Measurements from ENCODE around the gene TTC21A. TPM values are rescaled to one million over a fixed set of nuclear protein-coding genes. Genes with fewer than 3 reads are reported as not detected.

The TTC21A gene
- total and polyA plus RNA-seq, 8 donors = 3.1 to 31.3 (median 6.1) TPM

DNA sequence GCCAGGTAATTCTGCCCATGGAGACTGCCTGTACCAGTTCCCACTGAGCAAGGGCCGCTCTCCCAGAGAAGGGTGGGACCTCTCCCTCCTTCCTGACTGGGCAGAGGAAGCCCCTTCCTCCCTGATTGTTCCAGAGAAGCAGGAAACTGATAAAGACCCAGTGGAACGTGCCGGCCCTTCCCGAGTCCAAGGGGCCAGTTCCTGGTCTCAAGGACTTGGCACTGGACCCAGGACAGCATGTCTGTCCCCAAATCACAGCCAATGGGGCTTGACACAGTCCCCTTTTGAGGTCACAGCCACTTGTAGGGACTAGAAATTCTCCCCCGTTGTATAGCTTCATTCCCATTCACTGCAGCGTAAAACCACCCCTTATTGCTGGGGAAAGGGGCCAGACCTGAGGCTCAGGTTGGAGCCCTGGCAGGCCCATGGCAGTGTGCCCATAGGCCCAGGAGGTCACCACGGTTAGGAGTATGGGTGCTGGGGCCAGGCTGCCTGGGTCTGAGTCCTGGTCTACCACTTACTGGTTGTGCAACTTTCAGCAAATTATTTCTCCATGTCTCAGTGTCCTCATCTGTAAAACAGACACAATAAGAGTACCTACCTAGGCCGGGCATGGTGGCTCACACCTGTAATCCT lies 27.8 kb downstream of the TTC21A start:
- intact Hi-C loops (cut with DNase I) = no loop called here
- DNase-seq (peak in 2 of 6 donors; percentile 38 to 42), ATAC-seq (no peak), FAIRE-seq (no peak)
- Histone ChIP-seq H3K4me3 (no peak overlapping the region), H3K4me1 (peaks cover 0 to 4% (median under 1%) of the 10 kb centered on the region in 3 donors), H3K36me3 (no peaks in the 10 kb centered on the region), H3K27me3 (no peaks in the 10 kb centered on the region), H3K9me3 (no peaks in the 10 kb centered on the region), H3K27ac (no peak overlapping the region)
- 56 to 57% methylated on average over 8 of the region's 8 CpGs for WGBS, 2 donors
- TF ChIP-seq, protein P1, sequence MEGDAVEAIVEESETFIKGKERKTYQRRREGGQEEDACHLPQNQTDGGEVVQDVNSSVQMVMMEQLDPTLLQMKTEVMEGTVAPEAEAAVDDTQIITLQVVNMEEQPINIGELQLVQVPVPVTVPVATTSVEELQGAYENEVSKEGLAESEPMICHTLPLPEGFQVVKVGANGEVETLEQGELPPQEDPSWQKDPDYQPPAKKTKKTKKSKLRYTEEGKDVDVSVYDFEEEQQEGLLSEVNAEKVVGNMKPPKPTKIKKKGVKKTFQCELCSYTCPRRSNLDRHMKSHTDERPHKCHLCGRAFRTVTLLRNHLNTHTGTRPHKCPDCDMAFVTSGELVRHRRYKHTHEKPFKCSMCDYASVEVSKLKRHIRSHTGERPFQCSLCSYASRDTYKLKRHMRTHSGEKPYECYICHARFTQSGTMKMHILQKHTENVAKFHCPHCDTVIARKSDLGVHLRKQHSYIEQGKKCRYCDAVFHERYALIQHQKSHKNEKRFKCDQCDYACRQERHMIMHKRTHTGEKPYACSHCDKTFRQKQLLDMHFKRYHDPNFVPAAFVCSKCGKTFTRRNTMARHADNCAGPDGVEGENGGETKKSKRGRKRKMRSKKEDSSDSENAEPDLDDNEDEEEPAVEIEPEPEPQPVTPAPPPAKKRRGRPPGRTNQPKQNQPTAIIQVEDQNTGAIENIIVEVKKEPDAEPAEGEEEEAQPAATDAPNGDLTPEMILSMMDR (IDR thresholded peaks at IDR 0.05) = no peak

DNA sequence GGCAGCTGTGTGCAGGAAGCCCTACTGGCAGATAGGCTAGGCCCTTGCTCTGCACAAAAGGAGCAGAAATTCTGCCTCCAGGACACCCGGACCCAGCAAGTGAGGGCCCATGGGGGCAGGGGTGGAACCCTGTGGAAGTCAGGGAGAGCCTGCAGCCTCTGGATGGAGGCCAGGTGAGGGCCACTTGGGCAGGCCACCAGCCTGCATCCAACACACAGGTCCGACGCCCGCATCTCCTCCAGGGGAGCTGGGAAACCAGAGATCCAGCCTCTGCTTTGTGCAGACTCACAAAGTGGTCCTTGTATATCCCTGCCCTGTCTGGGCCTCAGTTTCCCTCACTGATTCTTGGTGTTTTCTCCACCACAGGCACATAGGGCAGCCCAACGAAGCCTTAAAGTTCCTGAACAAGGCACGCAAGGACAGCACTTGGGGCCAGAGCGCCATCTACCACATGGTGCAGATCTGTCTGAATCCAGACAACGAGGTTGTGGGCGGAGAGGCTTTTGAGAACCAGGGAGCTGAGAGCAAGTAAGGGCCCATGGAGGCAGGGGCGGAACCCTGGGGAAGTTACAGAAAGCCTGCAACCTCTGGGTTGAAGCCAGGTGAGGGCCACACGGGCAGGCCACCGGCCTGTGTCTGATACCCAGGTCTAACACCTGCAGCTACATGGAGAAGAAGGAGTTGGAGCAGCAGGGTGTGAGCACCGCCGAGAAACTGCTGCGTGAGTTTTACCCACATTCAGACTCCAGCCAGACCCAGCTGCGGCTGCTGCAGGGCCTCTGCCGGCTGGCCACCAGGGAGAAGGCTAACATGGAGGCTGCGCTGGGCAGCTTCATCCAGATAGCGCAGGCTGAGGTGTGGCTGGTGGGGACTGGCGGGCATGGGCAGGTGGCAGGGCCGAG lies 29.3 kb downstream of the TTC21A start:
- DNase-seq = peak in 2 of 6 donors; percentile 41 to 53
- FAIRE-seq = no peak
- H3K27me3 ChIP-seq = no peaks in the 10 kb centered on the region
- no peak overlapping the region for H3K27ac ChIP-seq
- no peak for ATAC-seq
- peaks cover 14 to 17% (median 16%) of the 10 kb centered on the region in 3 donors for H3K4me1 ChIP-seq
- no peaks in the 10 kb centered on the region for H3K36me3 ChIP-seq
- TF ChIP-seq, protein P1 (IDR thresholded peaks at IDR 0.05) = no peak
- 89% methylated on average over 21 of the region's 21 CpGs for WGBS, 2 donors
- no peaks in the 10 kb centered on the region for H3K9me3 ChIP-seq
- intact Hi-C loops (cut with DNase I) = no loop called here
- no peak overlapping the region for H3K4me3 ChIP-seq

DNA sequence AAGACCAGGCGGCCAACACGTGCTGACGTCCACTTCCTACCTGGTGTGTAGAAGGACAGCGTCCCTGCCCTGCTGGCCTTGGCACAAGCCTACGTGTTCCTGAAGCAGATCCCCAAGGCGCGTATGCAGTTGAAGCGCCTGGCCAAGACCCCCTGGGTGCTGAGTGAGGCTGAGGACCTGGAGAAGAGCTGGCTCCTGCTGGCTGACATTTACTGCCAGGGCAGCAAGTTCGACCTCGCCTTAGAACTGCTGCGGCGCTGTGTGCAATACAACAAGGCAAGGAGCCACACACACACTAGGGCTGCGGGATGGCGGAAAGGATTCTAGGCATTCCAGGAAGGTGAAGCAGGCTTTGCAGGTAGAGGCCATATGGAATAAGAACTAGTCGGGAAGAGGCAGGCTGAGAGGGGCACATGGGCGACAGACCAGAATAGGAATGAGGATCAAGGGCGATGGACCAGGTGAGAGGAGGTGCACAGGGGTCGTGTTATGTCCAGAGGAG lies 30.0 kb downstream of the TTC21A start:
- no peaks in the 10 kb centered on the region for H3K9me3 ChIP-seq
- ATAC-seq (no peak), DNase-seq (no peak), FAIRE-seq (no peak)
- no peaks in the 10 kb centered on the region for H3K27me3 ChIP-seq
- TF ChIP-seq, protein P1 (IDR thresholded peaks at IDR 0.05) = no peak
- intact Hi-C loops (cut with DNase I) = no loop called here
- peaks cover 21 to 24% (median 23%) of the 10 kb centered on the region in 3 donors for H3K4me1 ChIP-seq
- no peak overlapping the region for H3K27ac ChIP-seq
- WGBS, 2 donors = 93% methylated on average over 17 to 18 of the region's 18 CpGs
- H3K4me3 ChIP-seq = no peak overlapping the region
- peaks cover 0 to 3% (median 0%) of the 10 kb centered on the region in 3 donors for H3K36me3 ChIP-seq

DNA sequence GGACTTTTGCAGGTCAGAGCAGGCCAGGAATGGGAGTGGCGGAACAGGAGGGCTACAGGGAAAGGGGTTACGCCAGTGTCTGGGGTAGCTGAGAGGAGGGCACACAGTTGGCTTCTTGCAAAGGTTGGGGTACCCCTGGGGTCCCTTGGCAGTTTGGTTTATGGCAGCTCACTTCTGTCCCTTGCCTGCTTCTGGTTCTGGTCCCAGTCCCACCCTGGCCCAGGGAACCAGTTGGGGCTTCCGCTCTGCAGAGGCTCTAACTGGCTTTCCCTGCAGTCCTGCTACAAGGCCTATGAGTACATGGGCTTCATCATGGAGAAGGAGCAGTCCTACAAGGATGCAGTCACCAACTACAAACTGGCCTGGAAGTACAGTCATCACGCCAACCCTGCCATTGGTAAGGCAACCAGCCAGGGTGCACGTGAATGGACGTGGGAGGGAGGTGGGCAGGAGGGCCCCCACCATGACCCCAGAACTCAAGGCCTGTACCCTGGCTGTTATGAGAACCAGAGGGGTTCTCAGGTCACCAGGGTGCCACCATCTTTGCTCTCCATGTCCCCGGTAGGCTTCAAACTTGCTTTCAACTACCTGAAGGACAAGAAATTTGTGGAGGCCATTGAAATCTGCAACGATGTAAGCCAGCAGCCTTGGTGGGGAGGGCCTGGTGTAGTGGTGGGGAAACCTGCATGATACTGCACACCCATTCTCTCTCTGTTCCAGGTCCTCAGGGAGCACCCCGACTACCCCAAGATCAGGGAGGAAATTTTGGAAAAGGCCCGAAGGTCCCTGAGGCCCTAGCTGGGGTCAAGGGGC lies 30.7 kb downstream of the TTC21A start:
- intact Hi-C loops (cut with DNase I) = no loop called here
- no peaks in the 10 kb centered on the region for H3K27me3 ChIP-seq
- no peak overlapping the region for H3K4me3 ChIP-seq
- no peaks in the 10 kb centered on the region for H3K9me3 ChIP-seq
- FAIRE-seq = no peak
- TF ChIP-seq, protein P1 (IDR thresholded peaks at IDR 0.05) = no peak
- H3K36me3 ChIP-seq = peaks cover 5 to 10% (median 7%) of the 10 kb centered on the region in 3 donors
- 90 to 94% methylated on average over 10 of the region's 10 CpGs for WGBS, 2 donors
- peak overlapping the region in 1 of 4 donors; percentile 2 for H3K27ac ChIP-seq
- peaks cover 28 to 30% (median 30%) of the 10 kb centered on the region in 3 donors for H3K4me1 ChIP-seq
- ATAC-seq = no peak
- no peak for DNase-seq
